Activated CD8-positive, alpha-beta memory T cell treated with anti-CD3 and anti-CD28 coated beads for 36 hours (primary cell): ENCODE data around the gene TMEM139. TPM values are rescaled to one million over a fixed set of nuclear protein-coding genes. Genes with fewer than 3 reads are reported as not detected.

Experiments used
- CTCF ChIA-PET: fragments of 350-600 bp; sonication (Branson Sonifier 250); formaldehyde crosslinking; loops from one replicate; lab custom pipeline; 2021; ENCODE audit warnings: antibody characterized with exemption; lab: Charles Lee
- POLR2A ChIA-PET: fragments of 350-600 bp; sonication (Branson Sonifier 250); formaldehyde crosslinking; loops from one replicate; lab custom pipeline; 2021; ENCODE audit warnings: antibody characterized with exemption; lab: Charles Lee
- total RNA-seq, 2 experiments: library from RNA; stranded (reverse); gene quantifications; one replicate each; pipeline ENCODE4 v1.2.3, GENCODE V29; 2021

The TMEM139 gene
- total RNA-seq, 2 experiments from 2014 or later: 0.52 to 0.80 TPM

GRCh38 chr7:143331179-143331801, 46.5 kb downstream of the TMEM139 start:
- ChIA-PET CTCF (no interaction called here), POLR2A (no interaction called here)

- ChIA-PET CTCF (no interaction called here), POLR2A (no interaction called here)
These were observed 49.5 kb downstream of the TMEM139 start for GRCh38 chr7:143334244-143334643.

GRCh38 chr7:143337216-143337615, 52.5 kb downstream of the TMEM139 start:
- CTCF ChIA-PET: interaction anchor here (0.9 to 1.8 kb wide), 2 partner anchors 9 to 32 kb away, joined by 3 to 4 read pairs; no protein-coding TSS in a partner anchor
- POLR2A ChIA-PET: no interaction called here

Other genes with a start within 250 kb of the TMEM139 start
- not detected for gene OR6V1, start 232.6 kb upstream of the TMEM139 start, total RNA-seq
- not detected for gene PIP, start 152.9 kb upstream of the TMEM139 start, total RNA-seq
- not detected for gene TAS2R39, start 101.5 kb upstream of the TMEM139 start, total RNA-seq
- gene TAS2R40, start 62.9 kb upstream of the TMEM139 start, total RNA-seq: not detected
- 100 to 1,000 TPM; 131 to 132 TPM for gene GSTK1, start 21.5 kb upstream of the TMEM139 start, total RNA-seq
- gene CASP2, start 3.4 kb downstream of the TMEM139 start, total RNA-seq: 100 to 1,000 TPM; 106 TPM
- gene CLCN1, start 31.2 kb downstream of the TMEM139 start, total RNA-seq: not detected
- gene FAM131B, start 77.8 kb downstream of the TMEM139 start, total RNA-seq: 1 to 10 TPM; 2.2 to 2.3 TPM
- 100 to 1,000 TPM; 105 to 107 TPM for gene ZYX, start 96.4 kb downstream of the TMEM139 start, total RNA-seq
- gene EPHA1, start 123.9 kb downstream of the TMEM139 start, total RNA-seq: under 1 TPM; 0.69 to 0.82 TPM
- not detected for gene TAS2R60, start 158.5 kb downstream of the TMEM139 start, total RNA-seq
- not detected for gene TAS2R41, start 192.9 kb downstream of the TMEM139 start, total RNA-seq